ENCODE data around the gene CASP8AP2.
"Not testable (repeated sequence)": the region's sequence is repeated elsewhere in the genome, so short reads cannot be mapped to it uniquely, and the experiment has no call there.

The CASP8AP2 gene

DNA sequence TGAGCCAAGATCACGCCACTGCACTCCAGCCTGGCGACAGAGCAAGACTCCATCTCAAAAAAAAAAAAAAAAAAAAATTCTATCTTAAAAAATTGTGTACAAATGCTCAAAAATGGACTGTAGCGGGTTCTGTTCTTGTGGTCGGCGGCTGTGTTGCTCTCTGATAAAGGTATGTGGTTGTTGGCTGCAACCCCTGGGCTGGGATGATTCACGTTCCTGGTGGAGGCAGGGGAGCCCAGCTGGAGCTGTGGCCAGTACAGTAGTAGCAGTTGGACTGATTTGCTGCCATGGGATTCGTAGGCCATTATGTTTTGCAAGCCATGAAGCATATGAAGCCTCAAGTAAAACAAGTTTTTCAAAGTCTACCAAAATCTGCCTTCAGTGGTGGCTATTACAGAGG lies 32.4 kb upstream of the CASP8AP2 start:
- in situ Hi-C loops (cut with MboI; ENCODE audit: low sequenced_read_pairs, unreplicated experiment): no loop called here
- no peak for DNase-seq (ENCODE audit: low spot score)
- TF ChIP-seq CTCF (IDR thresholded peaks at IDR 0.05; ENCODE audit: borderline replicate concordance, control extremely low read depth, extremely low read depth, insufficient read depth, missing control alignments): no peak

- DNase-seq (ENCODE audit: low spot score): no peak
- in situ Hi-C loops (cut with MboI; ENCODE audit: low sequenced_read_pairs, unreplicated experiment): no loop called here
- no peak for TF ChIP-seq CTCF (IDR thresholded peaks at IDR 0.05; ENCODE audit: borderline replicate concordance, control extremely low read depth, extremely low read depth, insufficient read depth, missing control alignments)
These were observed 30.6 kb upstream of the CASP8AP2 start for GRCh38 chr6:89799096-89799495.

DNA sequence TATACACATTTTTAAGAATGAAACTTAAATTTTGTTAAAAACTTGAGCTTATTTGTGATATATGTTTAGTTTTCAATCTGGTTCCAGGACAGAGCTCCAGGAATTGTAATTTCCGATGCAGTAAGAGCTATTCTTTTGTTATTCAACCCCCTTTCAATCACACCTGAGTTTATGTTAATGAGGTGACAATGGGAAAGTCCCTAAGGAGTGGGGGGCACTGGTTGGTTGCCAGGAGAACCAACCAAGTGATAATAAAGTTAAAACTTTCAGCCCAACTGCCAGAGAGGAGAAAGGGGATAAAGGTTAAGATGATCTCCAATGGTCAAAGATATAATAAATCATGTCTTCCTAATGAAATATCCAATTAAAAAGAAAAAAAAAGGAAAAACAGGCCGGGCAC lies 29.9 kb upstream of the CASP8AP2 start:
- no peak for DNase-seq (ENCODE audit: low spot score)
- TF ChIP-seq CTCF (IDR thresholded peaks at IDR 0.05; ENCODE audit: borderline replicate concordance, control extremely low read depth, extremely low read depth, insufficient read depth, missing control alignments): no peak
- in situ Hi-C loops (cut with MboI; ENCODE audit: low sequenced_read_pairs, unreplicated experiment): no loop called here

DNA sequence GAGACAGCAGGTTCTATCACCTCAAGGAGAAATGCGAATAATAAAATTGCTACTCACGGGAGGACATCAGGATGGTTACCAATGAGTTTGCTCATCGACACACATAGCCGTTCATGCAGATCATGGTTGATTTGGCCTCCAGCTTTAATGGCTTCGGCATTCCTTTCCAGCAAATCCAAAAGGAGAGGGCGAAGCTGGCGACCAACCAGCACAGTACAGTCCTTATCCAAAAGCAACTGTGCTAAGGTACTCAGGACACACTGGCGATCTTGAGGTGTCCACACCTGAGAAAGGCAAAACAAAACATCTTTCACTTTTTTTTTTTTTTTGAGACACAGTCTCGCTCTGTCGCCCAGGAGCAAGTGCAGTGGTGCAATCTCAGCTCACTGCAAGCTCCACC lies 26.4 kb upstream of the CASP8AP2 start:
- in situ Hi-C loops (cut with MboI; ENCODE audit: low sequenced_read_pairs, unreplicated experiment): no loop called here
- no peak for TF ChIP-seq CTCF (IDR thresholded peaks at IDR 0.05; ENCODE audit: borderline replicate concordance, control extremely low read depth, extremely low read depth, insufficient read depth, missing control alignments)

DNA sequence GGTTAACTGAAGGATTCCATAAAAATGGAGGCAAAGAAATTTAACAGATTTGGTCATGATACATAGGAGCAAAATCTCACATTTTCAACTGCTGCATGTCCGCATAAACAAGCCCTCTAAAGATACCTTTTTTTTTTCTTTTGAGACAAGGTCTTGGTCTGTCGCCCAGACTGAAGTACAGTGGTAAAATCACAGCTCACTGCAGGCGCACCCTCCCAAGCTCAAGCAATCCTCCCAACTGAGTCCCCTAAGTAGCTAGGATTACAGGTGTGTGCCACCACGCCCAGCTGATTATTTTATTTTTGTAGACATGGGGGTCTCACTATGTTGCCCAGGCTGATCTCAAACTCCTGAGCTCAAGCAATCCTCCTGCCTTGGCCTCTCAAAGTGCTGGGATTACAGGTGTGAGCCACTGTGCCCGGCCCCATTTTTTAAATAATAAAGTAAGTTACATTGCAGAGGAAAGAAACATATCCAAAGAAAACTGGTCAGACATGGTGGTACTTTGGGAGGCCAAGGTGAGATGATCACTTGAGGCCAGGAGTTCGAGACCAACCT lies 23.8 kb upstream of the CASP8AP2 start:
- DNase-seq (ENCODE audit: low spot score): no peak
- TF ChIP-seq CTCF (IDR thresholded peaks at IDR 0.05; ENCODE audit: borderline replicate concordance, control extremely low read depth, extremely low read depth, insufficient read depth, missing control alignments): no peak
- in situ Hi-C loops (cut with MboI; ENCODE audit: low sequenced_read_pairs, unreplicated experiment): no loop called here

More for the DNA sequence above, 26.4 kb upstream of the CASP8AP2 start:
- no peak for DNase-seq (ENCODE audit: low spot score)

DNA sequence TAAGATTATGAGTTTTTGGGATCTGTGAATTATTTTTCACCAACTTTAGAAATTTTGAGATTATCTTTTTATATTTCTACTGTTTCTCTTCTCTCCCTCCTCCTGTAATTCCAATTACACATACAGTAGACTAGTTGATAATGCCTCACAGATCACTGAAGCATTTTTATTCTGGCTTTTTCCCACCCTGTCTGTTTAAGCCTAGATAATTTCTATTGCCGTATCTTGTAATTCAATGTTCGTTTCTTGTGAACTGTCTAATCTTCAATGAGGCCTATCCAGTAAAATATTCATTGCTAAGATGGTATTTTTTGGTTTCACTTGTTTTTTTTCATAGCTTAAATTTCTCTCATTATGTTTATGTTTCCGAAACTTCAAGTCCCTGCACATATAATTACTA lies 22.1 kb upstream of the CASP8AP2 start:
- in situ Hi-C loops (cut with MboI; ENCODE audit: low sequenced_read_pairs, unreplicated experiment): no loop called here
- no peak for TF ChIP-seq CTCF (IDR thresholded peaks at IDR 0.05; ENCODE audit: borderline replicate concordance, control extremely low read depth, extremely low read depth, insufficient read depth, missing control alignments)
- no peak for DNase-seq (ENCODE audit: low spot score)

DNA sequence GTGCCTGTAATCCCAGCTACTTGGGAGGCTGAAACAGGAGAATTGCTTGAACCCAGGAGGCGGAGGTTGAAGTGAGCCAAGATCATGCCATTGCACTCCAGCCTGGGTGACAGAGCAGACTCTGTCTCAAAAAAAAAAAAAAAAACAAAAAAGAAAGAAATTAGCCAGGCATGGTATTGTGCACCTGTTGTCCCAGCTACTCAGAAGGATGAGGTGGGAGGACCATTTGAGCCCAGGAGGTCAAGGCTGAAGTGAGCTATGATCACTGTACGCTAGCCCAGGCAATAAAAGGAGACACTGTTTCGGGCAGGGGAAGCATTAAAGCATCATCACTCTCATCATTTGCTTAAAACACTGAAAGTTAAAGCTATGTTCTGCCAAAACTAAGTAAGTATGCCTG lies 16.3 kb upstream of the CASP8AP2 start:
- in situ Hi-C loops (cut with MboI; ENCODE audit: low sequenced_read_pairs, unreplicated experiment): not testable (repeated sequence)

More for the DNA sequence above, 16.3 kb upstream of the CASP8AP2 start:
- not testable (repeated sequence) for DNase-seq (ENCODE audit: low spot score)

Data from GM13976 (cell line).